WTC11 (cell line): ENCODE results near the gene UBE4A. TPM values are rescaled to one million over a fixed set of nuclear protein-coding genes. Genes with fewer than 3 reads are reported as not detected.

Experiments used
- ATAC-seq: fragments of 200-7000 bp; cut with Tn5 transposase; 2 replicates; pipeline ENCODE4 v1.10.0; 2021; ENCODE audit warnings: mild to moderate bottlenecking, moderate library complexity
- CTCF ChIA-PET: fragments of 300-600 bp; sonication (Branson Sonifier 250); formaldehyde crosslinking; loops from one replicate; lab custom pipeline; 2021; ENCODE audit warnings: antibody characterized with exemption; lab: Charles Lee
- POLR2A ChIA-PET: fragments of 350-600 bp; sonication (Branson Sonifier 250); formaldehyde crosslinking; loops from one replicate; lab custom pipeline; 2021; ENCODE audit warnings: antibody characterized with exemption; lab: Charles Lee
- DNase-seq: peaks from one replicate; pipeline ENCODE4 v3.0.0; 2021; ENCODE audit warnings: low spot score
- H3K27ac Mint-ChIP-seq: 2 replicates; pipeline ENCODE4 v1.8.0; 2021; ENCODE audit warnings: mixed read lengths
- H3K27me3 Mint-ChIP-seq: 2 replicates; pipeline ENCODE4 v1.8.0; 2021; ENCODE audit warnings: low read depth, mild to moderate bottlenecking, moderate library complexity, mixed read lengths
- H3K36me3 Mint-ChIP-seq: 2 replicates; pipeline ENCODE4 v1.8.0; 2021; ENCODE audit warnings: mixed read lengths
- H3K4me1 Mint-ChIP-seq: 2 replicates; pipeline ENCODE4 v1.8.0; 2022; ENCODE audit warnings: mixed read lengths
- H3K4me3 Mint-ChIP-seq: 2 replicates; pipeline ENCODE4 v1.8.0; 2021; ENCODE audit warnings: mild to moderate bottlenecking, moderate library complexity, mixed read lengths
- H3K9me3 Mint-ChIP-seq: 2 replicates; pipeline ENCODE4 v1.8.0; 2021; ENCODE audit warnings: mixed read lengths
- AFF4 ChIP-seq: sonication (generic); formaldehyde crosslinking; IDR thresholded peaks from 2 replicates; pipeline ENCODE4 v1.8.1; 2023; ENCODE audit warnings: mild to moderate bottlenecking, missing genetic modification reagents, borderline replicate concordance
- CDX4 ChIP-seq: fragments of 250-450 bp; sonication (Bioruptor Pico); IDR thresholded peaks from 2 replicates; pipeline ENCODE4 v1.9.0; 2021; ENCODE audit warnings: moderate library complexity, mild to moderate bottlenecking, inconsistent platforms, borderline replicate concordance
- CTCF ChIP-seq: fragments of 200-600 bp; IDR thresholded peaks from 2 replicates; pipeline ENCODE4 v1.8.0; 2022; ENCODE audit warnings: antibody characterized with exemption
- ESRRA ChIP-seq: sonication (generic); formaldehyde crosslinking; IDR thresholded peaks from 2 replicates; pipeline ENCODE4 v1.8.1; 2022; ENCODE audit warnings: mild to moderate bottlenecking, missing genetic modification reagents, borderline replicate concordance
- ZNF232 ChIP-seq: sonication (generic); formaldehyde crosslinking; IDR thresholded peaks from 2 replicates; pipeline ENCODE4 v1.8.0; 2022; ENCODE audit warnings: mild to moderate bottlenecking, missing genetic modification reagents
- ZNF263 ChIP-seq: sonication (generic); formaldehyde crosslinking; IDR thresholded peaks from 2 replicates; pipeline ENCODE4 v1.8.1; 2022; ENCODE audit warnings: low read depth, mild to moderate bottlenecking, moderate library complexity, missing genetic modification reagents
- ZSCAN18 ChIP-seq: fragments of 250-450 bp; sonication (Bioruptor Pico); IDR thresholded peaks from 2 replicates; pipeline ENCODE4 v2.1.2; 2022; ENCODE audit warnings: mild to moderate bottlenecking, moderate library complexity
- total RNA-seq: library from RNA; stranded (reverse); gene quantifications from 3 replicates; pipeline ENCODE4 v1.2.3, GENCODE V29; 2021
- TF ChIP-seq, protein P1 (sequence below): sonication (generic); formaldehyde crosslinking; IDR thresholded peaks from 2 replicates; pipeline ENCODE4 v1.8.1; 2022; ENCODE audit warnings: missing genetic modification reagents, borderline replicate concordance
- TF ChIP-seq, protein P2 (sequence below): sonication (generic); formaldehyde crosslinking; conservative IDR thresholded peaks from 2 replicates; pipeline ENCODE4 v1.8.1; 2023; ENCODE audit warnings: mild to moderate bottlenecking, low read depth, missing genetic modification reagents, moderate library complexity
- TF ChIP-seq, protein P3 (sequence below): sonication (generic); formaldehyde crosslinking; IDR thresholded peaks from 2 replicates; pipeline ENCODE4 v1.8.0; 2023; ENCODE audit warnings: missing genetic modification reagents, mild to moderate bottlenecking, borderline replicate concordance
- TF ChIP-seq, protein P4 (sequence below): sonication (generic); formaldehyde crosslinking; IDR thresholded peaks from 2 replicates; pipeline ENCODE4 v1.8.0; 2022; ENCODE audit warnings: mild to moderate bottlenecking, missing genetic modification reagents
- TF ChIP-seq, protein P5 (sequence below): sonication (generic); formaldehyde crosslinking; IDR thresholded peaks from 2 replicates; pipeline ENCODE4 v1.8.1; 2023; ENCODE audit warnings: mild to moderate bottlenecking, missing genetic modification reagents, moderate library complexity

UBE4A gene
- total RNA-seq, 1 experiment from 2014 or later: 31.0 TPM

DNA sequence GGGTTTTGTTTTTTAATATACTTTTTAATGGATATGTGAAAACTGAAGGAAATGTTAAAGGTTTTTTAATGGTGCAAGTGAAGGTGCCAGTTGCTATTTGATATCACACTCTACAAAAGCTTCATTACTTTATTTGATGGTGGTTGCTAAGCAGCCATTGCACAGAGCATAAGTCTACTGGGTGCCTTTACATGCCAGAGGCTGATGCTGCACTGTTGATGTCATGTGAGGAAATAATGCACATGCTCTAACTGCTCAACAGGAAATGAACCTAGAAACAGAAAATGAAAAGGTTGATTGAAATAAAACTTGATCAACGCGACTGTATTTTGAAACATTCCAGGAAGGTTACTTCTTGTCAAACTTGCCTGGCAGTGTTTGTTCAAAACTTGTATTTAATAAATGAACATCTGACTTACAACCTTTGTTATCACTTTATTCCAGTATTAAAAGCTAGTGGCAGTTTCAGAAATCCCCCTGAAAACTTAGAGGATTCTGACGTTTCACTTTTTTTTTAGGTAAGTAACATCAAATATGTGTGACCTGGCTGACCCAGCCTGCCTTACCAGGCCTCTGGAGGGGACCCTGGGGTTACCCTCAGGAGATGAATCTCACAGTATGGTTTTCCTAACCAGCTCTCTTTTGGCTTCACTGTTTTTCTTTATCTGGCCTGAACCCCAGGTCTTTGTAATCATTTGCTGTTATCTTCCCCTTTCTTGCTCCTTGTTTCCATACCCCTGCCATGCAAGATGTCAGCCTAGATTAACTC is 39.6 kb downstream of the UBE4A start (continued):
- TF ChIP-seq, protein P1, sequence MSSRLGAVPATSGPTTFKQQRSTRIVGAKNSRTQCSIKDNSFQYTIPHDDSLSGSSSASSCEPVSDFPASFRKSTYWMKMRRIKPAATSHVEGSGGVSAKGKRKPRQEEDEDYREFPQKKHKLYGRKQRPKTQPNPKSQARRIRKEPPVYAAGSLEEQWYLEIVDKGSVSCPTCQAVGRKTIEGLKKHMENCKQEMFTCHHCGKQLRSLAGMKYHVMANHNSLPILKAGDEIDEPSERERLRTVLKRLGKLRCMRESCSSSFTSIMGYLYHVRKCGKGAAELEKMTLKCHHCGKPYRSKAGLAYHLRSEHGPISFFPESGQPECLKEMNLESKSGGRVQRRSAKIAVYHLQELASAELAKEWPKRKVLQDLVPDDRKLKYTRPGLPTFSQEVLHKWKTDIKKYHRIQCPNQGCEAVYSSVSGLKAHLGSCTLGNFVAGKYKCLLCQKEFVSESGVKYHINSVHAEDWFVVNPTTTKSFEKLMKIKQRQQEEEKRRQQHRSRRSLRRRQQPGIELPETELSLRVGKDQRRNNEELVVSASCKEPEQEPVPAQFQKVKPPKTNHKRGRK: no peak
- no peak for TF ChIP-seq AFF4 (CRISPR knock-in tag)

DNA sequence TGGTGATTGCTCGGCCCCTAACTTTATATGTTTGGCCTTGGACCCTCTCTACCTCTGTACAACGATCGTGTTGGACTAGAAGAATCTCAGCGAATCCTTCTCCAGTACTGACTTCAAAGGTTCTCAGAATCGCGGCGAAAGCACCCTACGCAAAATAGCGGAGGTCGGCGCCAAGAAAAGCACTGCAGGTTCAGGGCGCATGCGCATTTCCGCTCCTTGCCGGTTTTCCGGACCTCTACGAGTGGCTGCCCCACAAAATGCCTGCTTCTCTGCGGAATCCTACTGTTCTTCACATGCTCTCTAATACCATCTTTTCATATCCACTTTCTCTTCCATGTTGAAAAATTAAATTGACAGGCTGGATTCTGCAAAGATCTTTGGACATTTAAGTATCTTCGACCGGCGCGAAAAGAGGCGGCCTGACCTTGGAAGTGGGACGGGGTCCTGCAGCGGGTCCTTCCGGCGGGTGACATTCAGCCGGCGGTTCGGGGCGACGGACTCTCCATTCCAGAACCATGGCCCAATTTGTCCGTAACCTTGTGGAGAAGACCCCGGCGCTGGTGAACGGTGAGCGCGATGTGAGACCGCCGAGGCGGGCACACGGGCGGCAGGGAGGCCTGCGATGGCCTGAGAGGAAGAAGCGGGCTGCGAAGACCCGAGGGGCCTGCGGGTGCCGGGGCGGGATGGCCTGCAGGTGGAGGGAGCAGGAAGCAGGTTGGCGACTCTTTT is 41.9 kb downstream of the UBE4A start, which contains the start of gene ATP5MG:
TSS of gene ATP5MG (plus strand) at position 456 of the 729 bp plus-strand sequence. CDS start at position 516, 60 bp downstream.
- Mint-ChIP-seq H3K27me3 (no peaks in the 10 kb centered on the region), H3K27ac (peak within 1 kb of the TSS; percentile 100), H3K9me3 (no peaks in the 10 kb centered on the region), H3K36me3 (peaks cover 8% of the 10 kb centered on the region), H3K4me1 (peaks cover 19% of the 10 kb centered on the region), H3K4me3 (peak within 1 kb of the TSS; percentile 91)
- ATAC-seq (peak; percentile 75), DNase-seq (peak; percentile 89)
- ChIA-PET POLR2A (interaction anchor here (1.0 to 2.3 kb wide), 2 partner anchors 34 kb away, joined by 3 to 7 read pairs; partner anchors contain the start of gene KMT2A), CTCF (interaction anchor here (1.0 kb wide), 1 partner anchor 36 kb away, joined by 3 read pairs; no protein-coding TSS in a partner anchor)
- TF ChIP-seq, protein P2, sequence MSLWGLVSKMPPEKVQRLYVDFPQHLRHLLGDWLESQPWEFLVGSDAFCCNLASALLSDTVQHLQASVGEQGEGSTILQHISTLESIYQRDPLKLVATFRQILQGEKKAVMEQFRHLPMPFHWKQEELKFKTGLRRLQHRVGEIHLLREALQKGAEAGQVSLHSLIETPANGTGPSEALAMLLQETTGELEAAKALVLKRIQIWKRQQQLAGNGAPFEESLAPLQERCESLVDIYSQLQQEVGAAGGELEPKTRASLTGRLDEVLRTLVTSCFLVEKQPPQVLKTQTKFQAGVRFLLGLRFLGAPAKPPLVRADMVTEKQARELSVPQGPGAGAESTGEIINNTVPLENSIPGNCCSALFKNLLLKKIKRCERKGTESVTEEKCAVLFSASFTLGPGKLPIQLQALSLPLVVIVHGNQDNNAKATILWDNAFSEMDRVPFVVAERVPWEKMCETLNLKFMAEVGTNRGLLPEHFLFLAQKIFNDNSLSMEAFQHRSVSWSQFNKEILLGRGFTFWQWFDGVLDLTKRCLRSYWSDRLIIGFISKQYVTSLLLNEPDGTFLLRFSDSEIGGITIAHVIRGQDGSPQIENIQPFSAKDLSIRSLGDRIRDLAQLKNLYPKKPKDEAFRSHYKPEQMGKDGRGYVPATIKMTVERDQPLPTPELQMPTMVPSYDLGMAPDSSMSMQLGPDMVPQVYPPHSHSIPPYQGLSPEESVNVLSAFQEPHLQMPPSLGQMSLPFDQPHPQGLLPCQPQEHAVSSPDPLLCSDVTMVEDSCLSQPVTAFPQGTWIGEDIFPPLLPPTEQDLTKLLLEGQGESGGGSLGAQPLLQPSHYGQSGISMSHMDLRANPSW (CRISPR knock-in tag): no peak
- TF ChIP-seq ZSCAN18 (no peak), ESRRA (CRISPR knock-in tag) (0 out of 2 replicates have a peak, but pooled peaks have one; percentile 34), CTCF (no peak), ZNF232 (CRISPR knock-in tag) (no peak), CDX4 (CRISPR knock-in tag) (no peak), ZNF263 (no peak)
- TF ChIP-seq, protein P3, sequence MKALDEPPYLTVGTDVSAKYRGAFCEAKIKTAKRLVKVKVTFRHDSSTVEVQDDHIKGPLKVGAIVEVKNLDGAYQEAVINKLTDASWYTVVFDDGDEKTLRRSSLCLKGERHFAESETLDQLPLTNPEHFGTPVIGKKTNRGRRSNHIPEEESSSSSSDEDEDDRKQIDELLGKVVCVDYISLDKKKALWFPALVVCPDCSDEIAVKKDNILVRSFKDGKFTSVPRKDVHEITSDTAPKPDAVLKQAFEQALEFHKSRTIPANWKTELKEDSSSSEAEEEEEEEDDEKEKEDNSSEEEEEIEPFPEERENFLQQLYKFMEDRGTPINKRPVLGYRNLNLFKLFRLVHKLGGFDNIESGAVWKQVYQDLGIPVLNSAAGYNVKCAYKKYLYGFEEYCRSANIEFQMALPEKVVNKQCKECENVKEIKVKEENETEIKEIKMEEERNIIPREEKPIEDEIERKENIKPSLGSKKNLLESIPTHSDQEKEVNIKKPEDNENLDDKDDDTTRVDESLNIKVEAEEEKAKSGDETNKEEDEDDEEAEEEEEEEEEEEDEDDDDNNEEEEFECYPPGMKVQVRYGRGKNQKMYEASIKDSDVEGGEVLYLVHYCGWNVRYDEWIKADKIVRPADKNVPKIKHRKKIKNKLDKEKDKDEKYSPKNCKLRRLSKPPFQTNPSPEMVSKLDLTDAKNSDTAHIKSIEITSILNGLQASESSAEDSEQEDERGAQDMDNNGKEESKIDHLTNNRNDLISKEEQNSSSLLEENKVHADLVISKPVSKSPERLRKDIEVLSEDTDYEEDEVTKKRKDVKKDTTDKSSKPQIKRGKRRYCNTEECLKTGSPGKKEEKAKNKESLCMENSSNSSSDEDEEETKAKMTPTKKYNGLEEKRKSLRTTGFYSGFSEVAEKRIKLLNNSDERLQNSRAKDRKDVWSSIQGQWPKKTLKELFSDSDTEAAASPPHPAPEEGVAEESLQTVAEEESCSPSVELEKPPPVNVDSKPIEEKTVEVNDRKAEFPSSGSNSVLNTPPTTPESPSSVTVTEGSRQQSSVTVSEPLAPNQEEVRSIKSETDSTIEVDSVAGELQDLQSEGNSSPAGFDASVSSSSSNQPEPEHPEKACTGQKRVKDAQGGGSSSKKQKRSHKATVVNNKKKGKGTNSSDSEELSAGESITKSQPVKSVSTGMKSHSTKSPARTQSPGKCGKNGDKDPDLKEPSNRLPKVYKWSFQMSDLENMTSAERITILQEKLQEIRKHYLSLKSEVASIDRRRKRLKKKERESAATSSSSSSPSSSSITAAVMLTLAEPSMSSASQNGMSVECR (CRISPR knock-in tag): peak; percentile 80
- TF ChIP-seq, protein P4, sequence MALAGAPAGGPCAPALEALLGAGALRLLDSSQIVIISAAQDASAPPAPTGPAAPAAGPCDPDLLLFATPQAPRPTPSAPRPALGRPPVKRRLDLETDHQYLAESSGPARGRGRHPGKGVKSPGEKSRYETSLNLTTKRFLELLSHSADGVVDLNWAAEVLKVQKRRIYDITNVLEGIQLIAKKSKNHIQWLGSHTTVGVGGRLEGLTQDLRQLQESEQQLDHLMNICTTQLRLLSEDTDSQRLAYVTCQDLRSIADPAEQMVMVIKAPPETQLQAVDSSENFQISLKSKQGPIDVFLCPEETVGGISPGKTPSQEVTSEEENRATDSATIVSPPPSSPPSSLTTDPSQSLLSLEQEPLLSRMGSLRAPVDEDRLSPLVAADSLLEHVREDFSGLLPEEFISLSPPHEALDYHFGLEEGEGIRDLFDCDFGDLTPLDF (CRISPR knock-in tag): no peak
- TF ChIP-seq, protein P5, sequence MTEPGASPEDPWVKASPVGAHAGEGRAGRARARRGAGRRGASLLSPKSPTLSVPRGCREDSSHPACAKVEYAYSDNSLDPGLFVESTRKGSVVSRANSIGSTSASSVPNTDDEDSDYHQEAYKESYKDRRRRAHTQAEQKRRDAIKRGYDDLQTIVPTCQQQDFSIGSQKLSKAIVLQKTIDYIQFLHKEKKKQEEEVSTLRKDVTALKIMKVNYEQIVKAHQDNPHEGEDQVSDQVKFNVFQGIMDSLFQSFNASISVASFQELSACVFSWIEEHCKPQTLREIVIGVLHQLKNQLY (CRISPR knock-in tag): no peak
